Spleen (tissue), 7 donors: Measurements from ENCODE around the gene TMEM141.

Experiments
- POLR2A ChIP-seq, 3 donors: fragments of 450-650 bp; IDR thresholded peaks; one replicate each; pipeline ENCODE4 v1.5.1; 2017; ENCODE audit warnings: antibody characterized with exemption in 3 of 3, mild to moderate bottlenecking in 1 of 3
- TF ChIP-seq, protein P1 (sequence below), 11 experiments: fragments of 200-600 bp in 7 of 11; fragments of 450-650 bp in 4 of 11; sonication (generic) in 4 of 11; IDR thresholded peaks in 8 of 11; conservative IDR thresholded peaks in 3 of 11; 1 replicate in 7 of 11; 2 replicates in 4 of 11; pipeline versions ENCODE4 v1.4.0 to v1.8.0; 2016 to 2021; ENCODE audit warnings: antibody characterized with exemption in 11 of 11, inconsistent platforms in 4 of 11, mild to moderate bottlenecking in 1 of 11
- donor health status: DM: no; HTN: no; CAD: no; lungs with moderate emphysema.
- donor health status: DM: no; HTN: no; CAD: no.
- donor health status: DM: no; HTN: no; CAD: no.

DNA sequence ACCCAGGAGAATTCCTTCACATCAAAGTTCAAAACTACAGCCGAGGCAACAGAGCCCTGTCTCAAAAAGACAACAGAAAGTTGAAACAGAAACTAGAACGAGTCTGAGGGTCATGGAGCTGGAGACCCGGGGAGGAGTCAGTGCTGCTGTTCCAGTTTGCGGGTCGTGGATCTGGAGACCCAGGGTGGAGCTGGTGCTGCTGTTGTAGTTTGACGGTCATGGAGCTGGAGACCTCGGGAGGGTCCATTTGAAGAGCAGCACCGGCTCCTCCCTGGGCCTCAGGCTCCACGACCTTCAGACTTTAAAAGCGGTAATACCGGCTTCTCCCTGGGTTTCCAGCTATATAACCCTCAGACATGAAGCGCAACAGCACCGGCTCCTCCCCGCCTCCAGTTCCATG, 13.8 kb upstream of the TMEM141 start:
- TF ChIP-seq, protein P1, sequence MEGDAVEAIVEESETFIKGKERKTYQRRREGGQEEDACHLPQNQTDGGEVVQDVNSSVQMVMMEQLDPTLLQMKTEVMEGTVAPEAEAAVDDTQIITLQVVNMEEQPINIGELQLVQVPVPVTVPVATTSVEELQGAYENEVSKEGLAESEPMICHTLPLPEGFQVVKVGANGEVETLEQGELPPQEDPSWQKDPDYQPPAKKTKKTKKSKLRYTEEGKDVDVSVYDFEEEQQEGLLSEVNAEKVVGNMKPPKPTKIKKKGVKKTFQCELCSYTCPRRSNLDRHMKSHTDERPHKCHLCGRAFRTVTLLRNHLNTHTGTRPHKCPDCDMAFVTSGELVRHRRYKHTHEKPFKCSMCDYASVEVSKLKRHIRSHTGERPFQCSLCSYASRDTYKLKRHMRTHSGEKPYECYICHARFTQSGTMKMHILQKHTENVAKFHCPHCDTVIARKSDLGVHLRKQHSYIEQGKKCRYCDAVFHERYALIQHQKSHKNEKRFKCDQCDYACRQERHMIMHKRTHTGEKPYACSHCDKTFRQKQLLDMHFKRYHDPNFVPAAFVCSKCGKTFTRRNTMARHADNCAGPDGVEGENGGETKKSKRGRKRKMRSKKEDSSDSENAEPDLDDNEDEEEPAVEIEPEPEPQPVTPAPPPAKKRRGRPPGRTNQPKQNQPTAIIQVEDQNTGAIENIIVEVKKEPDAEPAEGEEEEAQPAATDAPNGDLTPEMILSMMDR (IDR thresholded peaks at IDR 0.05 in 8 of 11, conservative IDR thresholded peaks at IDR 0.05 in 3 of 11): no peak
- no peak for TF ChIP-seq POLR2A (IDR thresholded peaks at IDR 0.05)
